GM18951 (cell line): ENCODE results near the gene CCNY.

Experiments
- POLR2A ChIP-seq: IDR thresholded peaks from 4 replicates; pipeline ENCODE4 v1.6.1; 2011; ENCODE audit warnings: mild to moderate bottlenecking; ENCODE audit not compliant: insufficient read length, insufficient read depth; ENCODE audit errors: extremely low read depth
- in situ Hi-C: fragments of 300-500 bp; cut with MboI; formaldehyde crosslinking; loops from one replicate; pipeline ENCODE4 v1.12.0; 2022; ENCODE audit warnings: low sequenced_read_pairs, mixed read lengths, inconsistent platforms; ENCODE audit not compliant: unreplicated experiment

The CCNY gene

GRCh38 chr10:35607475-35608327 lies 271.4 kb downstream of the CCNY start:
- in situ Hi-C loops, result no loop called here
- no peak for TF ChIP-seq POLR2A

- TF ChIP-seq POLR2A, result no peak
- in situ Hi-C loops, result no loop called here
Observed at GRCh38 chr10:35608328-35608672, 272.0 kb downstream of the CCNY start.

- no peak for TF ChIP-seq POLR2A
- in situ Hi-C loops, result no loop called here
Observed at GRCh38 chr10:35611750-35612149, 275.4 kb downstream of the CCNY start.

GRCh38 chr10:35612385-35613106 lies 276.2 kb downstream of the CCNY start:
- TF ChIP-seq POLR2A, result no peak

DNA sequence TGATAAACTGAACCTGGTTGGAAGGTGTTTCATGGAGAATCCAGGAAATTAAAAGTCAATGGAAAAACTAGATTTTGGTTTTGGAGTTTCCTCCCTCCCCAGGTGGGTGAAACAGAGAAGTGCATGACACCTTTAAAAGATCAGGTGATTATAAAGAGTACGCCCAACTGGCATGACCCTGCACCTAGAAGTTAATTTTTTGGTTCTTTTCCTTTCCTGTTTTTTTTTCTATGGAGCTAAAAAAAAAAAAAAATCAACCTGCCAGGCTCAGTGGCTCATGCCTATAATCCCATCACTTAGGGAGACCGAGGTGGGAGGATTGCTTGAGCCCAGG lies 276.8 kb downstream of the CCNY start:
- in situ Hi-C loops, result no loop called here

More at GRCh38 chr10:35612385-35613106, 276.2 kb downstream of the CCNY start:
- in situ Hi-C loops, result no loop called here

GRCh38 chr10:35613597-35614226 lies 277.4 kb downstream of the CCNY start:
- no peak for TF ChIP-seq POLR2A
- in situ Hi-C loops, result no loop called here

More for the DNA sequence above, 276.8 kb downstream of the CCNY start:
- no peak for TF ChIP-seq POLR2A

DNA sequence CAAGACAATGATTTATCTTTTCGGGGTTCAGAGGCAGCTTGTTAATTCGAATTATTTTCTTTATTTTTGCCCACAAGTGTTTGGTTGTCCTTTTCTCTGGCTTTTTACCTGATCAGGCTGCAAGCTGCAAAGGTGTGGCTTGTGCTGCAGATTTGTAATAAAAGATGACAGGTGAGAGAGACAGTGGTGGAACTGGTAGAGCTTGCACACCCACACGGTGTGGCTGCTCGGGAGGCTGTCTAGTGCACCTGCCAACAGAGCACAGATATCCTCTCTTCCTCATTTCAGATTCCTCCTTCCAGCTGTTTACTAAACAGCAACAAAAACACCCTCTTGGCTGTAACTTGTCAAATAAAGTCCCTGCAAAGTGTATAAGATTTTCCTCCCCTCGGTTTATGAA lies 278.0 kb downstream of the CCNY start:
- in situ Hi-C loops, result no loop called here
- no peak for TF ChIP-seq POLR2A
